Upper lobe of left lung (tissue), 4 donors: ENCODE results near the gene TMEM114.

Source experiments
- POLR2A ChIP-seq, 4 donors: fragments of 450-650 bp; IDR thresholded peaks; one replicate each; pipeline ENCODE4 v1.5.1; 2016 to 2017; ENCODE audit warnings: antibody characterized with exemption in 4 of 4, mild to moderate bottlenecking in 2 of 4
- TF ChIP-seq, protein P1 (sequence below), 6 experiments: fragments of 450-650 bp in 4 of 6; fragments of 200-600 bp in 2 of 6; sonication (generic) in 2 of 6; IDR thresholded peaks; one replicate each; pipeline ENCODE4 v1.5.1; 2016 to 2019; ENCODE audit warnings: antibody characterized with exemption in 6 of 6

DNA sequence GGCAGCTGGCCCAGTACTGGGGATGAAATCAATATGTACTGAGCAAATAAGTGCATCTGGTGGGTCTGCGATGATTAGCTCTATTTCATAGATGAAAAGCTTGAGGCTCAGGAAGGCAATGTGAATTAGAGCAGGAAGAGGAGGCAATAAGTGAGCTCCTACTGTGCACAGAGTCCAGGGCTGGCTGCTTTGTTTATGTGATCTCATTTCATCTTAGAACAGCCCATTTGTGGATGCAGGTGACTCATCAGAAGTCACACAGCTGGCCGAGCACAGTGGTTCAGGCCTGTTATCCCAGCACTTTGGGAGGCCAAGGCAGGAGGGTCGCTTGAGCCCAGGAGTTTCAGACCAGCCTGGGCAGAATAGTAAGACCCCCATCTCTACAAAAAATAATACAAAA, 7.1 kb downstream of the TMEM114 start:
- TF ChIP-seq, protein P1, sequence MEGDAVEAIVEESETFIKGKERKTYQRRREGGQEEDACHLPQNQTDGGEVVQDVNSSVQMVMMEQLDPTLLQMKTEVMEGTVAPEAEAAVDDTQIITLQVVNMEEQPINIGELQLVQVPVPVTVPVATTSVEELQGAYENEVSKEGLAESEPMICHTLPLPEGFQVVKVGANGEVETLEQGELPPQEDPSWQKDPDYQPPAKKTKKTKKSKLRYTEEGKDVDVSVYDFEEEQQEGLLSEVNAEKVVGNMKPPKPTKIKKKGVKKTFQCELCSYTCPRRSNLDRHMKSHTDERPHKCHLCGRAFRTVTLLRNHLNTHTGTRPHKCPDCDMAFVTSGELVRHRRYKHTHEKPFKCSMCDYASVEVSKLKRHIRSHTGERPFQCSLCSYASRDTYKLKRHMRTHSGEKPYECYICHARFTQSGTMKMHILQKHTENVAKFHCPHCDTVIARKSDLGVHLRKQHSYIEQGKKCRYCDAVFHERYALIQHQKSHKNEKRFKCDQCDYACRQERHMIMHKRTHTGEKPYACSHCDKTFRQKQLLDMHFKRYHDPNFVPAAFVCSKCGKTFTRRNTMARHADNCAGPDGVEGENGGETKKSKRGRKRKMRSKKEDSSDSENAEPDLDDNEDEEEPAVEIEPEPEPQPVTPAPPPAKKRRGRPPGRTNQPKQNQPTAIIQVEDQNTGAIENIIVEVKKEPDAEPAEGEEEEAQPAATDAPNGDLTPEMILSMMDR (IDR thresholded peaks at IDR 0.05) = no peak
- TF ChIP-seq POLR2A (IDR thresholded peaks at IDR 0.05) = no peak
